ENCODE results near the gene CSNK1D. TPM values are rescaled to one million over a fixed set of nuclear protein-coding genes. Genes with fewer than 3 reads are reported as not detected.
A peak's percentile ranks its signal among the peaks of the same experiment; 100 is the strongest.

CSNK1D gene
- total and polyA plus RNA-seq, 4 experiments from 2014 or later = 31.6 to 182 (median 129) TPM

DNA sequence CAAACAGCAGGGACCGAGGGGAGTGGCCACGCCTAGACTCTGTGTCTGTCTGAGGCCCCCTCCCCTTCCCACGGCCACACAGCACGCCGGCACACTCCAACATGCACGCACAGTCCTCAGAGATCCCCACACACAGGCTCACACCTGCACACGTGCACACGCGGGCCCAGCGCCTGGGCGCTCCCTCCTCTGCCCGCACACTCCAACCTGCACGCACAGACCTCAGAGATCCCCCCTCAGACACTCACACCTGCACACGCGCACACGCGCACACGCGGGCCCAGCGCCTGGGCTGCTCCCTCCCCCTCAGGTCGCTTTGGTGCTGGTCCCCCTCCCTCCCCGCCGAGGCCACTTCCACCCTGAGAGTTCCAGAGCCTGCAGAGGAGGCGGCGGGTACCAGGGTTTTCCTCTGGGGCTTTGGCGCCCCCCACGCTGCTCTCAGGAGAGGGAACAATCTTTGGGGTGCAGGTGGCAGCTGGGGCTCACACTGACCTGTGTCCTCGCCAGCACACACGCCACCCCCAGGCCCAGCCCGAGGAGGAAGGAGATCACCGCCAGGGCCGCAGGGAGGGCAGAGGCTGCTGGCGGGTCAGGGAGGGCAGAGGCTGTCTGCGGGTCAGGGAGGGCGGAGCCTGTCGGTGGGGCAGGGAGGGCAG is 42.3 kb upstream of the CSNK1D start:
- peak; percentile 48 to 64 (median 51) for DNase-seq
- peaks cover 7 to 26% (median 15%) of the 10 kb centered on the region in 4 donors for H3K4me1 Mint-ChIP-seq
- Histone ChIP-seq H3K27me3 (ENCODE audit: insufficient read depth, low read length) (no peaks in the 10 kb centered on the region), H3K27ac (ENCODE audit: low read depth, low read length) (peak overlapping the region; percentile 65), H3K9me3 (ENCODE audit: control insufficient read depth in 1 of 2, low read length in 2 of 2) (no peaks in the 10 kb centered on the region), H3K36me3 (ENCODE audit: insufficient read depth, low read length) (no peaks in the 10 kb centered on the region), H3K4me1 (ENCODE audit: insufficient read depth, low read length) (peaks cover 29% of the 10 kb centered on the region), H3K4me3 (ENCODE audit: low read length in 2 of 2) (peak overlapping the region; percentile 51 to 88)
- H3K4me3 Mint-ChIP-seq = peak overlapping the region in 7 of 8 donors; percentile 89 to 94 (median 93)
- intact Hi-C loops (cut with micrococcal nuclease) = loop anchor here (1.0 kb wide), 1 partner anchor 13 kb away; no protein-coding TSS in a partner anchor
- H3K27me3 Mint-ChIP-seq = no peaks in the 10 kb centered on the region
- peak overlapping the region in 6 of 7 donors; percentile 88 to 96 (median 93) for H3K27ac Mint-ChIP-seq
- ChIA-PET CTCF (ENCODE audit: partially characterized antibody) (interaction anchor here (1.0 to 2.9 kb wide), 5 partner anchors 9 to 110 kb away, joined by 3 to 72 read pairs (median 4); no protein-coding TSS in a partner anchor), POLR2A (ENCODE audit: partially characterized antibody) (interaction anchor here (0.7 to 7.0 kb wide), 9 partner anchors 9 to 104 kb away, joined by 3 to 172 read pairs (median 12); partner anchors contain the start of genes CSNK1D, SECTM1 and SLC16A3)
- H3K36me3 Mint-ChIP-seq = peaks cover 0 to 7% of the 10 kb centered on the region in 2 donors
- peaks cover 0 to 2% (median 0%) of the 10 kb centered on the region in 8 donors for H3K9me3 Mint-ChIP-seq

DNA sequence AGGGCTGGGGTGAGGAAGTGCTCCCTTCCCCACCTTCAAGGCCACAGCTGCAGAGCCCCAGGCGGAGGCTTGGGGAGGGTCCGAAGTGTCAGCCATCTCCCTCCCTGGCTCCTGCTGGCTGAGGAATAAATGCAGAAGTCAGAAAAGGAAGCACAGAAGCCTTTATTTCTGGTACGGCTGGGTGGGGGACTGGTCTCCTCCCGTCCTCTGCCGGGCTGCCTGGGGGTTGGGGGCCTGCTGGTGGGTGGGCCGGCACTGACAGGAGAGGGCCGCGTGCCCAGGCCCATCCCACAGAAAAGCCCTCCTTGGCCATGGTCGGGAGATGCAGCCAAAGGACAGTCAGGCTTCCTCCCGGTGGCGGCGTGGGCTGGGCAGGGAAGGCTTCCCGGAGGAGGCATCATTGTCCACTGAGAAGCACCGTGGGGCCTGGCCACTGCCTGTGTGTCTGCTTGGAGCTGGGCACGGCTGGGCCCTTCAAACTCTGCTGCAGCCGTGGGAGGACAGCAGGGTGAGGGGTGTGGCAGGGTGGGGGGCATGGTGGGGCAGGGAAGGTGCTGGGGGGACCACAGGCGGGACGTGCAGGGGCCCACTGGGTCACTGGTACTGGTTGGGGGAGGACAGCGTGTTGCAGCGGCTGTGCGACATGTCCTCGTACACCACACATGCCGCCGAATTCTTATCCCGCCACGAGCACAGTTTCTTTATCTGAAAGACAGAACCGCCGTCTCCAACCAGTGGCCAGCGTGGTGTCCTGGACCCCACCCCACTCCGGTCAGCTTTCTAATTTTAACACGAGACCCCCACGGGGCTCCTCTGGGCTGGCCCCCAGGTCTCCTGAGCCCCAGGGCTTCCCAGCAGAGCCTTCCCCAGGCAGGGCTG is 41.5 kb upstream of the CSNK1D start:
- Histone ChIP-seq H3K4me1 (ENCODE audit: insufficient read depth, low read length) (peaks cover 27% of the 10 kb centered on the region), H3K27ac (ENCODE audit: low read depth, low read length) (peak overlapping the region; percentile 65), H3K9me3 (ENCODE audit: control insufficient read depth in 1 of 2, low read length in 2 of 2) (no peaks in the 10 kb centered on the region), H3K27me3 (ENCODE audit: insufficient read depth, low read length) (no peaks in the 10 kb centered on the region), H3K4me3 (ENCODE audit: low read length in 2 of 2) (peak overlapping the region in 1 of 2 donors; percentile 51), H3K36me3 (ENCODE audit: insufficient read depth, low read length) (no peaks in the 10 kb centered on the region)
- Mint-ChIP-seq H3K27ac (peak overlapping the region in 2 of 7 donors; percentile 92 to 94), H3K27me3 (no peaks in the 10 kb centered on the region), H3K36me3 (peaks cover 0 to 7% of the 10 kb centered on the region in 2 donors), H3K4me1 (peaks cover 7 to 22% (median 15%) of the 10 kb centered on the region in 4 donors), H3K9me3 (peaks cover 0 to 2% (median 0%) of the 10 kb centered on the region in 8 donors), H3K4me3 (peak overlapping the region in 7 of 8 donors; percentile 89 to 94 (median 93))
- DNase-seq = peak in 1 of 5 donors; percentile 36
- ChIA-PET CTCF (ENCODE audit: partially characterized antibody) (no interaction called here), POLR2A (ENCODE audit: partially characterized antibody) (interaction anchor here (1.3 to 7.0 kb wide), 3 partner anchors 13 to 22 kb away, joined by 3 to 172 read pairs (median 16); no protein-coding TSS in a partner anchor)
- intact Hi-C loops (cut with micrococcal nuclease) = no loop called here

DNA sequence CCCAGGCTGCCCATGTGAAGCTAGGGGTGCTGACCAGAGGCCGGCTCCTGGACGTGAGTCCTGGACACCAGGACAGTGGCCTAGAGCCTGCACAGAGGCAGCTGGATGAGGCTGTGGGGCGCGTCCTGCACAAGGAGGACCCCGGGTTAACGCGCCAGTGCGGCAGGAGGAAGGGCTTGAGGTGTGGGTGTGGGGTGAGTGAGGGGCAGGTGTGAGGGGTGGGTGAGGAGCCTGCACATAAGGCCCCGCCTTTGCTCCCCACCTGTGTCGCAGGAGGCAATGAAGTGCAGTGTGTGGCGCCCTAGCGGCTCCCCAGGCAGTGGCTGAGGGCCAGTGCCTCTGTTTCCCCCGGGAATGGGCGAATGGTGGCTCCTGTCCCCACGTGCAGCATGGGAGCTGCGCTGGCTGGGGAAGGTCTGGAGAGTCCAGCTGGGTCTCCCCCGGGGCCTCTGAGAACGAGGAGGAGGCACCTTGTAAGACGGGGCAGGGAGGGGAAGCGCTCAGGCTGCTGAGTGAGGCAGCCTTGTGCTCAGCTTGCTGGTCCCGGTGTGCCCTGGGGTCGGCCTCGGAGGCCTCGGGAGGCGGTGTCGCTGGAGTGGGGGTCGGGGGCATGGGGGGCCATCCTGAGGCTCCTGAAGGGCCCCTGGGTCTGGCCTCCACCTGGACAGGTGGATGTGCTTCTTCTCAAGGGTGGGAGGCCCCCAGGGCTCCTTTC is 40.7 kb upstream of the CSNK1D start:
- H3K27ac ChIP-seq (ENCODE audit: low read depth, low read length) = no peak overlapping the region
- Mint-ChIP-seq H3K27ac (peak overlapping the region in 1 of 7 donors; percentile 36), H3K36me3 (peaks cover 0 to 7% of the 10 kb centered on the region in 2 donors), H3K4me3 (peak overlapping the region in 4 of 8 donors; percentile 5 to 69 (median 44)), H3K27me3 (no peaks in the 10 kb centered on the region), H3K9me3 (peaks cover 0 to 2% (median 0%) of the 10 kb centered on the region in 8 donors), H3K4me1 (peaks cover 7 to 22% (median 15%) of the 10 kb centered on the region in 4 donors)
- H3K36me3 ChIP-seq (ENCODE audit: insufficient read depth, low read length) = no peaks in the 10 kb centered on the region
- H3K9me3 ChIP-seq (ENCODE audit: control insufficient read depth in 1 of 2, low read length in 2 of 2) = no peaks in the 10 kb centered on the region
- peak in 1 of 5 donors; percentile 28 for DNase-seq
- intact Hi-C loops (cut with micrococcal nuclease) = no loop called here
- ChIA-PET POLR2A (ENCODE audit: partially characterized antibody) (interaction anchor here (1.3 to 7.0 kb wide), 2 partner anchors 14 kb away, joined by 3 to 172 read pairs; no protein-coding TSS in a partner anchor), CTCF (ENCODE audit: partially characterized antibody) (interaction anchor here (1.7 kb wide), 1 partner anchor 14 kb away, joined by 11 read pairs; no protein-coding TSS in a partner anchor)
- H3K27me3 ChIP-seq (ENCODE audit: insufficient read depth, low read length) = no peaks in the 10 kb centered on the region
- H3K4me1 ChIP-seq (ENCODE audit: insufficient read depth, low read length) = peaks cover 27% of the 10 kb centered on the region
- no peak overlapping the region for H3K4me3 ChIP-seq (ENCODE audit: low read length in 2 of 2)

DNA sequence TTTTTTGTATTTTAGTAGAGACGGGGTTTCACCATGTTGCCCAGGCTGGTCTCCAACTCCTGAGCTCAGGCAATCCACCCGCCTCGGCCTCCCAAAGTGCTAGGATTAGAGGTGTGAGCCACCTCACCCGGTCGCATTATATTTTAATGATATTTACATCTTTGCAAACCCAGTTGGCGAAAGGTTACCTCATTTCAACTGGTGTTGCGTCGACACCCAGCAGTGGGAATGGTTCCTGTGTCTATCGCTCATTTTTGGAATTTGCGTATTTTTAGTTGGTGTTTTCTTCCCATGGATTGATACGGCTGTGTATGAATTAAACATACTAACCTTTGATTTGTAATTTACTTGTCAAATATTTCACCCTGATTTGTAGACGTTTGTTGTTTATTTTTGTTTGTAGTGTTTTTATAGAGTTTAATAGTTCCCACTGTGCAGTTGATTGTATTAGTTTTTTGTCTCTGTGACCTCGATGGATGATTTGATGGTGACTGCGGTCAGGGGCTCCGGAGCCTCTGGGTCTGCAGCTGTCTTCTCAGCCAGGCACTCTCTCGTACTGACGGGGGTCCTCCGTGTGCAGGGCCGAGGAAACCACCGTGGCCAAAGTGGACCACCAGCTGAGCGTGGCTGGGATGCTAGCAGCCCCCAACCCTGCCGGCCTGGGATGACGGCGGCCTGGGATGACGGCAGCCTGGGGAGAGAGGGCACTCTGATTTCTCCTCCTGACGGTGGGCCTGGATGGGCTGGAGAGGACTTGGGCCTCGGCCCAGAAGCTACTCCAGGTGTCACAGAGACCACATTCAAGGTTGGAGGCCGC is 39.9 kb upstream of the CSNK1D start:
- peaks cover 27% of the 10 kb centered on the region for H3K4me1 ChIP-seq (ENCODE audit: insufficient read depth, low read length)
- no peaks in the 10 kb centered on the region for H3K27me3 ChIP-seq (ENCODE audit: insufficient read depth, low read length)
- H3K36me3 ChIP-seq (ENCODE audit: insufficient read depth, low read length) = no peaks in the 10 kb centered on the region
- no peaks in the 10 kb centered on the region for H3K9me3 ChIP-seq (ENCODE audit: control insufficient read depth in 1 of 2, low read length in 2 of 2)
- intact Hi-C loops (cut with micrococcal nuclease) = no loop called here
- no peak overlapping the region for H3K27ac ChIP-seq (ENCODE audit: low read depth, low read length)
- H3K27ac Mint-ChIP-seq = peak overlapping the region in 1 of 7 donors; percentile 54
- no peaks in the 10 kb centered on the region for H3K27me3 Mint-ChIP-seq
- peak overlapping the region in 4 of 8 donors; percentile 29 to 60 (median 44) for H3K4me3 Mint-ChIP-seq
- ChIA-PET CTCF (ENCODE audit: partially characterized antibody) (interaction anchor here (1.1 to 1.7 kb wide), 2 partner anchors 13 to 16 kb away, joined by 3 to 11 read pairs; no protein-coding TSS in a partner anchor), POLR2A (ENCODE audit: partially characterized antibody) (interaction anchor here (7.0 kb wide), 1 partner anchor 13 kb away, joined by 172 read pairs; no protein-coding TSS in a partner anchor)
- peaks cover 0 to 7% of the 10 kb centered on the region in 2 donors for H3K36me3 Mint-ChIP-seq
- DNase-seq = no peak
- peaks cover 8 to 22% (median 15%) of the 10 kb centered on the region in 4 donors for H3K4me1 Mint-ChIP-seq
- no peak overlapping the region for H3K4me3 ChIP-seq (ENCODE audit: low read length in 2 of 2)
- H3K9me3 Mint-ChIP-seq = peaks cover 0 to 2% (median 0%) of the 10 kb centered on the region in 8 donors

DNA sequence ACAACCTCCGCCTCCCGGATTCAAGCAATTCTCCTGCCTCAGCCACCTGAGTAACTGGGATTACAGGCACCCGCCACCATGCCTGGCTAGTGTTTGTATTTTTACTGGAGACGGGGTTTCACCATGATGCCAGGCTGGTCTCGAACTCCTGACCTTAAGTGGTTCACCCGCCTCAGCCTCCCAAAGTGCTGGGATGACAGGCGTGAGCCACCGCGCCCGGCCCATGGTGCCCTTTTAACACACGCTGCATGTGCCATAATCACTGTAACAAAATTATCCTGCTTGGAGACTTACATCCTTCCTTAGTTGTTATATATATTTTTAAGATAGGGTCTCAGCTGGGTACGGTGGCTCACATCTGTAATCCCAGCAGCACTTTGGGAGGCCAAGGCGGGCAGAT is 38.5 kb upstream of the CSNK1D start:
- H3K36me3 Mint-ChIP-seq = peaks cover 0 to 7% of the 10 kb centered on the region in 2 donors
- no peak overlapping the region for H3K4me3 Mint-ChIP-seq
- Histone ChIP-seq H3K9me3 (ENCODE audit: control insufficient read depth in 1 of 2, low read length in 2 of 2) (no peaks in the 10 kb centered on the region), H3K4me1 (ENCODE audit: insufficient read depth, low read length) (peaks cover 16% of the 10 kb centered on the region), H3K36me3 (ENCODE audit: insufficient read depth, low read length) (no peaks in the 10 kb centered on the region), H3K27ac (ENCODE audit: low read depth, low read length) (no peak overlapping the region), H3K27me3 (ENCODE audit: insufficient read depth, low read length) (no peaks in the 10 kb centered on the region), H3K4me3 (ENCODE audit: low read length in 2 of 2) (no peak overlapping the region)
- no peak for DNase-seq
- POLR2A ChIA-PET (ENCODE audit: partially characterized antibody) = interaction anchor here (7.0 kb wide), 1 partner anchor 12 kb away, joined by 172 read pairs; no protein-coding TSS in a partner anchor
- peaks cover 6 to 27% (median 11%) of the 10 kb centered on the region in 4 donors for H3K4me1 Mint-ChIP-seq
- intact Hi-C loops (cut with micrococcal nuclease) = no loop called here
- H3K9me3 Mint-ChIP-seq = peaks cover 0 to 4% (median 0%) of the 10 kb centered on the region in 8 donors
- no peak overlapping the region for H3K27ac Mint-ChIP-seq
- CTCF ChIA-PET (ENCODE audit: partially characterized antibody) = interaction anchor here (1.1 to 1.7 kb wide), 2 partner anchors 11 to 15 kb away, joined by 3 to 11 read pairs; no protein-coding TSS in a partner anchor
- H3K27me3 Mint-ChIP-seq = no peaks in the 10 kb centered on the region

DNA sequence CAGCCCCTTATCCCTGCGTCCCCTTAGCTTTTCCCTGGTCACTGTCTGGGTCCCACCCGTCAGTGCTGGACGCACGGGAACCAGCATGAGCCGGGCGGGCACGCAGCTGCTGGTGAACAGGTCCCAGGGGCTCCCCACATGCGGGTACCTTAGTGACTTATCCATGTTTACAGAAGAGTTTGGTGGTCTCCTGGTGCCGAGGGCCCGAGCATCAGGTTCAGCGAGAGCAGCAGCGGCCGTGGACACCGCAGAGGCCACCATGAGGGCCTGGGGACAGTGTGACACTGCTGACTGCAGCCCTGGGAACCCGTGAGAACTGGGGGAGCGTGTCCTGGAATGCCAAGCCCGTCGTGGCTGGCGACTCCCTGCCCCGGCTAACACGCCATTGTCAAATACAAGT is 37.4 kb upstream of the CSNK1D start:
- Mint-ChIP-seq H3K27me3 (no peaks in the 10 kb centered on the region), H3K9me3 (peaks cover 0 to 4% (median 0%) of the 10 kb centered on the region in 8 donors), H3K27ac (no peak overlapping the region), H3K36me3 (peaks cover 0 to 5% of the 10 kb centered on the region in 2 donors), H3K4me3 (no peak overlapping the region), H3K4me1 (peaks cover 8 to 25% (median 11%) of the 10 kb centered on the region in 4 donors)
- intact Hi-C loops (cut with micrococcal nuclease) = no loop called here
- Histone ChIP-seq H3K27ac (ENCODE audit: low read depth, low read length) (no peak overlapping the region), H3K9me3 (ENCODE audit: control insufficient read depth in 1 of 2, low read length in 2 of 2) (no peaks in the 10 kb centered on the region), H3K36me3 (ENCODE audit: insufficient read depth, low read length) (no peaks in the 10 kb centered on the region), H3K4me3 (ENCODE audit: low read length in 2 of 2) (no peak overlapping the region), H3K4me1 (ENCODE audit: insufficient read depth, low read length) (peaks cover 7% of the 10 kb centered on the region), H3K27me3 (ENCODE audit: insufficient read depth, low read length) (no peaks in the 10 kb centered on the region)
- POLR2A ChIA-PET (ENCODE audit: partially characterized antibody) = no interaction called here
- CTCF ChIA-PET (ENCODE audit: partially characterized antibody) = interaction anchor here (0.8 kb wide), 1 partner anchor 76 kb away, joined by 3 read pairs; no protein-coding TSS in a partner anchor
- no peak for DNase-seq
